Fibroblast of skin of back (primary cell): ENCODE results near the gene EEFSEC.

Source experiments
- DNase-seq: peaks from one replicate; pipeline ENCODE4 v3.0.0-alpha.2; 2013

Gene EEFSEC

DNA sequence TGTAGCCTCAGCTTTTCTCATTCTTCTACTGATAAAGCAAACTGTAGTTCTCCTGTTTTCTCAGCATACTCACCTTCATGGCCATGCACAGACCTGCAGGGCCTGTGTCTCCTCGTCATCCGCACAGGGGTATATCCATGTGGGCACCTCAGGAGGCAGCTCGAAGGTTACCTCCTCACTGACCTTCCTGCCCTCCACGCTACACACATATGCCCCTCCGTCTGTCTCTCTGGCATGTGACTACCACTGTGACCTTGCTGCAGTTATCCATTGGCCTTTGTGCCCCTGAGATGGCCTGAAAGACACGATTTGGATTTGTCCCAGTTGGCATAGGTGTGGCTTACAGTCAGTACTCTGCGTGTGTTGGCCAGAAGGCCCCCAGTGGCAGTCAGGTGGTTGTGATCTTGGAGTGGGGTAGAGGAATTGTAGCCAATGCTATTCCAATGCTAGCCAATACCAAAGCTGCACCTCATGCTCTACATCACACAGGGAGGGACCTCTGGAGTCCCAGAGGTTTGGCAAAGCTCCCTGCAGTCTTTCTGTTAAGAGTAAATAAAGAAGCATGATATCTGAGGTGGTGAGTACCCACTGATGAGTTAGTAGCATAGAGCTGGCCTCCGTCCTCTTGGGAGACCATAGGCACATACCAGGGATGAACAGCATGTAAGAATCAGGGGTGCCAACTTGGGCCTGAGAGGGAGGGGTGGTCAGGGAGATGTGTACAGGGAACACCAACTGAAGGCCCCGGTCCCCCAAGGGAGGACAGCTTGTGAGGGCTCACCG, 143.4 kb downstream of the EEFSEC start:
- DNase-seq = no peak

DNA sequence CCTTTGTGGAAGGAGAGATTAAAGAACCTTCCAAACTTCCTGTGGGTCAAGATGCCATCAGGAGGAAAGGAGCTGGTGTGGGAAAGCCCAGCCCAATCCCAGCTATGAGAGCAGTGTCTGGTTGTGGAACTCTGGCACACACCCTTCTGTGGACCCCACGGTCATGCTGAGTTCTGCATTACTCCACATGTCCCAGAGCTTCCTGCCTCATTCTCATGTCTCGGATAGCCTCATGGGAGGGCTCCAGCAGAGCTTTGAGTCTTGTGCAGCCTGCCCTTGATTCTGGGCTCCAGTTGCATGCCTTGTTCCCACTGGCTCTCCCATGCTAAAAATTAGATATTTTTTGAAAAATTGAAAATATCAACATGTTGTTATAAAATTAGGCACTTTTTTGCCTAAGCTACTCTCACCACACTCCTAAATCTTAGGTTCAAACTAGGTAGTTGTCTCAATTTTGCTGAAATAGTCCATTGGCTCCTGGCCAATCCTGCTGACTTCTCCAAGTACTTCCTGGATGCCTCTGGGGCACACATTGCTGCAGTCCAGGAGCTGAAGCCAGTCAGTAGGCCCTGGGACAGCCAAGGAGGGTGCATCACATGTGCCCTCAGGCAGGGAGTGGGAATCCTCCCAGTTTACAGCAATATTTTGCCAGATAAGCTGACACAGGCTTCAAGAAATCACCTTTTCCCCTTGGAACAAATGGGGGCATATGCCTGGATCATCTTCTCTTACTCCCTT, 144.3 kb downstream of the EEFSEC start:
- peak; percentile 40 for DNase-seq

DNA sequence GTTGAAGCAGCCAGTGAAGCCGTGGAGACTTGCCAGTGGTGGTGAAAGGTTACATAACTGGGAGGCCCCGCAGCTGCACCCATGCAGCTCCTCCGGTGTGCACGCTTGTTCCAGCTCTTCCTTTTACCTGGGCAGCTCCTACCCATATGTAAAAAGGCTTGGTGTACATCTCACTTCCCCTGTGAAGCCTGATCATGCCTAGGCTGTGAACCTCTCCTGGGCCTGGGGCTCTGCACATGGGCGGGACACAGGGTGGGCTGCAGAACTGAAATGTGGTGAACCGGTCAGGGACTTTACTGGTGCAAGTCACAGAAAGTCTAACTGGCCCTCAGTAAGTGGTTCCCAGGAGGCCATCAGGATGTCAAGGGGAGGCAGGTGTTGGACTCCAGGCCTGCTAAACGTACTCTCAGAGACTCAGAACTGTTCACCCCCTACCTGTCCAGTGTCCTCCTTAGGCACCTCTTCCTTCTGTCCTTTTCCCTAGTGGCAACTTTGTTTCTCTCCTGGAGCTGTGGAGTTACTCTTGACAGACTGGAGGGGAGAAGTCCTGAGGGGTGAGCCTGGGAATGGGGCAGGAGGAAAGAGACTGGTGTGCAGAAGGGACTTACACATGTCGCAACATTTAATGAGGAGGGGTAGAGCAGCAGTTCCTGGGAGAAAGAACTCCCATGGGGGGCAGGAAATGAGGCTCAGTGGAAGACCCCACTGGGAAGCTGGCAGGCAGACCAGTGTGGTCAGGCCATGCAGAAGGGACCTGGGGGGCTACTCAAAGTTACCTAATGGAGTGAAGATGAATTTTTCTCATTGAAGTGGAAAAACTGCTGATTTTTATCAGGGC, 148.1 kb downstream of the EEFSEC start:
- no peak for DNase-seq

DNA sequence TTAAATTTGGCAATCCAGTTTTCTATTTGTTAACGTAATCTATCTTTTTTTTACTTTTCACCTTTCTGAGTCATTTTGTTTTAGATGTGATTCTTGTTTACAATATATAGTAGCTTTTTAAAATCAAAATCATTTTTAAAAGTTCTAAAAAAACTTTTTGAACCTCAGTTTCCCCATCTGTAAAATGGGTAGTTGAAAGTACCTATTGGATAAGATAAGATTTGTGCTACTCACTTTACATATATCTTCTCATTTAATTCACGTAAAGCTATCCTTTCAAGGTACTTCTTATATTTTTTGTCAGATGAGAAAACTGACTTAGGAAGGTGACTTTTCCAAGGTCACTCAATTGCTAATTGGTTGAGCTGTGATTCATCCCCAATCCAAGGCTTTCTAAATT, 153.2 kb downstream of the EEFSEC start:
- no peak for DNase-seq

DNA sequence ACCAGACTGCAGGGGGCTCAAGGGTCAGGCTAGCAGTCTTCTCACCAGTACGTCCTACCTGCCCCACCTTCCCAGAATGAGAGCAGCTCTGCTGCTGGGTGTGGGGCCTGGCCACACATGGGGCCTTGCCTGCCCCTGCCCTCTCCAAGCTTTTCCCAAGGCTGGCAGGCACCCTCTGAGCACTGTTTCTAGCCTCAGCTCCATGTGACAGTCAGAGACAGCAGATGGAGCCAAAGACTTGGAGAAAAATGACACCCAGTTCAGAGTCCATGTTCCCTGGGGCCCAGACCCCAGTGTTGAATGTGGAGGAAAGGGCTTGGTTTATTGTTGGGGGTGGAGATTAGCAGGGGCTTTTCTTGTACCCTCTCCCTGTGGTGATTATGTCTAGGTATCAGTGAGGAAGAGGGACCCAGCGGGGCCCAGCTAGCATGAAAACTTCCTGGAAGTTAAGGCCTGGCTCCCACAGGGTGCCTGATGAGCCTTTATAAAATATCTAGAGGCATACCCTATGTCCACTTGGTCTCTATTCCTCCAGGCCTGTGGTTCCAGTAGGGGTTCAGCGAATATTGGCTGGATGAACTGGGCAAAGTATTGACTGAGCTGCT, 153.8 kb downstream of the EEFSEC start:
- no peak for DNase-seq

DNA sequence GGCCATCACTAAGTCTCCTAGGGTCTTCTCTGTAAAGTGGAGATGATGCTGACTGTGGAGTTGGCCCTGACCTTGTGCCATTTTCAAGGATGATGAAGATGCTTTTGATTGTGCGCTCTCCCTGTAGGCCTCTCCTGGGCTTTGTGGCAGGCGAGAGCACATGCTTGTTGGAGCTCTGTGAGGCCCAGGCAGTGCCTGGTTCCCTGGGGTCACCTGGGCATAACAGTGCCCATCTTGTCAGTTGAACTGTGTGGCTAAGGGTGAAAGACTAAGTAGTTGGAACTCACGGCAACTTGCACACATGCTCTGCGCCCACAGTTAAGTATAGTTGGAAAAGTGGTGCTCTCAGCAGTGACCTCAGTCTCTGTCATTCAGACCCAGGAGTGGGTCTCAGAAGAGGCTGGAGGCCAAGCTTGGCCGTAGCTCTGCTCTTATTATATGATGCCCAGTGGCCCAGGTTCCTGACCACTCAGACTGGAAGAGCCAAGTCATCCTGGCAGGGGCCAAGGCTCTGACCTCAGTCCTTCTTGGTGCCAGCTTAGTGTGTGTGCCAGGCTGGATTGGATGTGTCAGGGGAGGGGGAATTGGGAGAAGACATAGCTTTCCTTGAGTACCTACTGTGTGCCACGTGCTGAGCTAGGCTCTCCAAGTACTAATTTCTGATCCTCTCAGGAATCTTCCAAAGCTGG, 154.6 kb downstream of the EEFSEC start:
- DNase-seq = no peak

DNA sequence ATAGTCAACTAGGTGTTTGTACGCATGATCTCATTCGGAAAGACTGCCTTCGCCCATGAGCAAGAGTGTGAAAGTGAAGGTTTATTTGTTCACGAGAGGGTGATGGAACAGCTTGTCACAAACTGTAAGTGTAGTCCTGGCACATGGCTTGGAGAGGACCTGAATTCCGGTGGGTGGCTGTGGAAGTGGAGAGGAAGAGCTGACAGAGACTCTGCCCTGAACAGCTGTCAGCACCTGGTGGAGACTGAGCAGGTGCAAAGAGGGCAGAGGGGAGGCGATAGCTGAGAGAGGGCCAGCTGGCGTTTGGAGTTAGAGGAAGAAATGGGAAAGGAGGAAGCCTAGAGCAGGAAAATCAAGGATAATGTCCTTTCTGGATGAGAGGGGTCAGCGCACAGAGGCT, 155.7 kb downstream of the EEFSEC start:
- DNase-seq = no peak

DNA sequence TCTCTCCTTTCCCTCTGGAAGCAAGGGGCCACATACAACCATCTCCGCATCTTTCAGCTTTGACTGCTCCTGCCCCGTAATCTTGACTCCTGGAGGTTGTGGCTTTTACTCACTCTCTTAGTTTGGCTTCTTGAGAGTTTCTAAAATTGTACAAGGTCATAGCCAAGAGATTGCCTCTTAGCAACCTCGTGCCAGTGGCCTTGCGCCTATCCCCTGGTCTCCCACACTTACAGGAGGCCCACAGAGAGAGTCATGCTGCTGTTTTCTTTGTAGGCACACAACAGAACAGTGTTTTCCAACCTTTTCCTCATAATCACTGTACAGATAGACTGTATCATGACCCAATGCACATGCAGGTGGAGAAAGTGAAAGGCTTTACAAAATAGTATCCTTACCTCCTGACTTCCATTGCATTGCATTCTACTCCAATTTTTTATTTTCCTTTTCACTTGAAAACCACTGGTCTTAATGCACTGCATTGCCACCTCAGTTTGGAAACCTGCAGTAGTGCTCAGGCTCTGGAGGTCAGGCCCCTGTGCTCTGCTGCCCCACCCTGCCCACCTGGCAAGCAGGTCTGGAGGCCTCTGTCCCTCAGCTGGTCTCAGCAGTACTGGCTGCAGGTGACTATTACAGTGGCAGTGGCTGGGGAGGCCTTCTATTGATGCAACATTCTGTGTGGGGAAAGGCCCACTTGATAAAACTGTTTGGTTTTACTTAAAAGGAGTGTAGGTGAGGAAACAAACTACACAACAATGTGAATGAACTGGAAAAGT, 157.2 kb downstream of the EEFSEC start:
- DNase-seq = no peak

DNA sequence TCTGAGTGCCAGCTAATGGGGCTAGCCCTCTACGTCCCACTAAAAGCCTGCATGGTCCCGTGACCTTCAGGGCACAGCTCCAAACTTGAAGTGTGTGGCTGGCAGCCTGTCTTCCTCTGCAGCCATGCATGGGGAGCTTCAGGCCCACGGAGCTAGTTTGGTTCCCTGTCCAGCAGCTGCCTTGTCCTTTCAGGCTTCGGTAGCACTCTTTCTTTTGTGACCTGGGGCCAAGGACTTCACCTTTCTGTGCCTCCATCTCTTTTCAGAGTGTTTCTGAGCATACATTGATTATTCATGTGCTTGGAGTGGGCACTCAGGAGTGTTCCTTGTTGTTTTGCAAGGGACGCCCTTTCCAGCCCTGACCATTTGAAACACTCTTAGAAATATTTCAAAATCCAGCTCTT, 158.2 kb downstream of the EEFSEC start:
- no peak for DNase-seq

DNA sequence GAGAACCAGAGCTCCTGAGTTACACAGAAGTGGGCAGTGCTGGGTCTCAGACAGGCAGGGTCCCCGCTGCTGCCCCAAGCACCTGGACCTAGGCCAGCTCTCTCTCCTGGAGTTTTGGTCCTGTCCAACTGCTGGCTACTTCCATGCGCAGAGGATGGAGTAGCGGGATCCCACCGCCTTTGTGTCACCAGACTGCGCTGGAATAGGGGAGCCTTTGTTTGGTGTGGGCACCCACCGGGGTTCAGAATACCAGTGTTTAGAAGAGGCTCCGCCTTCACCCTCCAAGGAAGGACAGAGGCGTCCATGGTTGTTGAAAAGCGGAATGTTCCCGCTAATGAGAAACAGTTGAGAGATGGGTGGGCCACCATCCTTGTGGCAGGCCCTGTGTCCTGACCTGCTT, 159.0 kb downstream of the EEFSEC start:
- no peak for DNase-seq

DNA sequence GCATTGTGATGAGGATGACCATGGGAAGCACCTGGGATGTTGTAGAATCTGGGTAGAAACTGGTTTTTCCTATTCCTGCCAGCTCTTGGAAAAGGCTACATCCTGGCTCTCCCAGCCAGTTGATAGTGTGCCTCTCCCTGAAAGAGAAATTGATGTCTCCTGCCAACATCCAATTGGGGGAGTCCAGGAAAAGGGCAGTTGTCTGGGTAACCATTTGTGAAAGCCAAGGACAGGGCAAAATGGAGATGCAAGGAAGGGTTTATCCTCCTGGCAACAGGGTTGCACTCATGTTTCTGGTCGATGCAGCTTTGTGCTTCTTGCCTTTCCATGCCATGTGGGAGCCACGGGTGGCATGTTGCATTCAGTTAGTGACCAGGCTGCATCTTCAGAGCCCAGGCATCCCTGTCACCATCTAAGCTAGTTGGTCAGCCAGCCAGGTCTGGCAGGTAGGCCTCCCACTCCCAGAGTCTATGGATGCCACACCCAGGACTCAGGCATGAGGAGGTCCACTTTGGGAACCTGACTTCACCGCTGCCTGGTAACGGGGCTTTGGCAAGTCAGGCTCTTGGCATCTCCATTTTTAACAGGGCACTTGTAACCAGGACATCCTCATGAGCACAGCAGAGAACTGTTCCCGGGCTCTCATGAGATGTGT, 159.9 kb downstream of the EEFSEC start:
- DNase-seq = no peak

DNA sequence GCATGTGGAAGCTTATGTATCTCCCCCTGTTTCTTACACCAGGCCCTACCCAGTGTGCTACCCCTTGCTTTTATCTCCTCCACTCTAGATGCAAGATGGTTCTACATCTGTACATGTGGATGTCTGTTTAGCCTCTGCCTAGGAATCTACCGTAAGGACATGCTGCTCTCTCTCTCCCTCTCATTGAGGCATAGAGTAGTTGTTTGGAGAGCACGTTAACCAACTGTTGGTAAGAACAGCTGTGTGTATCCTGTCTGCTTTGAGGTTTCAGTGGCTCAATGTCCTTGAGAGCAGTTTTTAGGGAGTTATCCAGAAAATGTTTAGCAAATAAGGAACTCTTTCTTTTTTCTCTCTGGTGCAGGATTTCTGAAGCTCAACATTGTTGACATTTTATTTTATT, 160.7 kb downstream of the EEFSEC start:
- no peak for DNase-seq

DNA sequence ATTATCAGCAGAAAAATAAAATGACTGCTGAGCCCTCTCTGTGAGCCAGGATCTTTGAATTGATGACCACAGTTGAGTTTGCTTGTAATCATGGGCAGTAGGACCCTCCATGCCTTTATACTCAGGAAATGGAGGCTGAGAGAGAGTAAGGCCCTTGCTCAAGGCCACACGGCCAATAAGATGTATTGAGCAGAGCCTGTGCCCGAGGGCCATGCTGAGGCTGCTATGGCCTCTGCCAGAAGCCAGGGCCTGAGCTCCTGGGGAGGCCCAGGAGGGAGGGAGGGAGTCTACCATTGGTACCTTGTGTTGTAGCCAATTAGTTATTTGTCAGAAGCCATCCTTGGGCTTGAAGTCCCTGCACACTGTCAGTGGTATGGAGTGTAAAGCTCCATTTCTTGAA, 162.0 kb downstream of the EEFSEC start:
- DNase-seq = no peak

DNA sequence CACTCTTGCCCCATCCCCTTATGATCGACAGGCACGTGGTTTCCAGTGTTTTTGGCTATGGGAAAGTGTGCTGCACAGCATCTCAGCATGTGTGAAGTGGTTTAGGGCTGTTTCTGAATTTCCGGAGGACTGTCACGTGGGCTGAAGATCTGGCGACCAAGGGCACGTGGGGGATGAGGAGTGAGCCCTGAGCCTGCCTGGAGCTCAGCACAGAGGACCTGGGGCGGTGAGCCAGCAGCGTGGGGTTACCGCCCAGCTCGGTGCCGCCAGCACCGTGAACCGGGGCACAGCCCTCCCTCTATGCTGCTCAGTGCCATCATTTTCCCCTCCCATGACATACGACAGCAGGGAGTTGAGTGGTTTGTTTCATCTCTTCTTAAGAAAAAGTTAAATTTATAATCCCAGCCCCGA, 163.2 kb downstream of the EEFSEC start:
- DNase-seq = peak; percentile 18

DNA sequence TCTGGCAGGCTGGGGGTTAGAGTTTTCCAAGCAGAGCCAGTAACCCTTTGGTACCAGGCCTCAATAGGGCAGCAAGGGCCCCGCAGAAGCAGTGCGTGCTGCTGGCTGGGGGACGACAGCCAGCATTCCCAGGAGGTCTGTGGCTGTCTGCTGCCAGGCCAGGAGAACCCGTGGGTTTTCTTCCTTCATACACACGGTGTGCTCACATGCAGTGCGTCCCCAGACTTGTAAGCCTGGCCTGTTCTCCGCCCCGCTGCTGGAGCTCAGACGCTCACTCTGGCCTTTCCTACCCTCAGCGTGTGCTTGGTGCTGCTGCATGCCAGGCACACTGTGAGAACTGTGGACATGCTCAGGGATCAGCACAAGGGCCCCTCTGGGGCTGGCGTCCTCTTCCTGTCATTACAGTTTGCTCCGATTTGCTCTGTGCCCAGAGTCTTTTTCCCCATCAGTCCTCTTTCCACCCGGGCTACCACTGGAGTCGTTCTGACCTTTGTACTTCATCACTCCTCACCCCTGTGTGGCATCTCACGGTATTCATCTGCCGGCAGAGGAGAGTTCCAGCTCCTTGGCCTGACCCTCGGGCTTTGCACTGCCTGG, 163.9 kb downstream of the EEFSEC start:
- DNase-seq = no peak

DNA sequence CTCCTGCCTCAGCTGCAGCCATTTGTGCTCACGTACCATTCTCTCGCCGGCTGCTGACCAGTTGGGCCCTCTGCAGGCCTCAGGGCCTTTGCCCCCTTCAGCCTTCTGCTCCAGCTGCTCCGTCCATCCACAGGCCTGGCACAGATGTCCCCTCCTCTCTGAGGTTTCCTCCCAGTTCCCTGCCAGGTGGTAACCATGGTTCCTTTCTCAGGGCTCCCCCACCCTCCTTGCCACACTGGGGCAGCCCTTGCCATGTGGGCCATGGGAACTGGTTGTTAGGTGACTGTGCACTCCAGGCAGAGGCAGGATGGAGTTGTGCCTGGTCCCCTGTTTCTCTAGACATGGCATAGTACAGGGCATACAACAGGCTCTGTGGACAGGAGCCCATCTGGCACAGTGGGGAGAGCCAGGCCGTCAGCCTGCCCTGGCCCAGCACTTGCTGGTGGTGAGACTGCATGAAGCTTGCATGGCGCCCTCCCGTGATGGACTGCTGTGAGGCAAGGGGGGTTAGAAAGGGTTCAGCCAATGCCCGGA, 164.5 kb downstream of the EEFSEC start:
- no peak for DNase-seq

DNA sequence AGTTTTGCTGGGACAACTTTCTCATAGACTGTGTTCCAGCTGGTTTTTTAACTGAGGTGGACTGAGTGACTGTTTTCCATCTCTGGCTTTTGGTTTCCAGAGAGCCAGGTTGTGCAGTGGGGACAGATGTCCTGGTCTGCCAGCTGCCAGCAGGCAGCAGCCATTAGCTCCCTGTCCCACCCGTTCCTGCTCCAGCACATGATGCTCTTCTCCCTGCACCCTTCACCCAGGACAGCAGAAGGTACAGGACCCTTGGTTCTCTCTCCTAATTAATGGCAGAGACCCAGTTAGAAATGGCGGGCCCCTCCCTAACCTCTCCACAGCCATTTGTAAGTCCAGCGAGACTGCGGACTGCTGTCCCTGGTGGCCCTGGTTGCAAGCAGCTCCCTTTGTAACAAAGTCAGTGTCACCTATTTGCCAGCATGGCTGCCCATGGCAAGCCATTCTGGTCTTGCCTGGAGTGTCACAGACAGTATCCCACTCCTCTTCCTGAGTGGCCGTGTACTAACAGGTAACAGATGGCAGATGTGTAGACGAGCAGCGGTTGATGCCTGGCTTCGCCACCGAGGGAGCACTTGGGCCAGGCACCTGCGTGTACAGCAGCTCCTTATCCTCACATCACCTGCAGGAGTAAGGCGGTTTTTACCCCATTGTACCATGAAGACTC, 165.1 kb downstream of the EEFSEC start:
- no peak for DNase-seq

DNA sequence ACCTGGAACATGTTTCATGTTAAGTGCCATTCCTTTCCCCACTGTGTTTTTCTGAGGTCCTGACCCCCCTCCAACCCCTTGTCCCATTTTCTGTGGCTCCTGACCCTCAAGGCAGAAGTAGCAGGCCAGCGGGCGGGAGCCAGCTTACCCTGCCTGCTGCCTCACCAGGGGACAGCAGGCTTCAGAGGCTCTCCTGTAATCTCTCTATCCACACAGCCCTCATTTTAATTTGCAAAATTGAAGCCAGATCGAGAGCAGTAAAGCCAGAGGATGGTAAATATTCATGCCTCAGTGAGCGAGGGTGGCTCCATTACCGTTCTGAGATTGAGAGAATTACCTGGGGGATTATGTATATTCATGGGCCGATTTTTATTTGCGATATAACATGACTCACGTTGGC, 165.8 kb downstream of the EEFSEC start:
- DNase-seq = no peak

DNA sequence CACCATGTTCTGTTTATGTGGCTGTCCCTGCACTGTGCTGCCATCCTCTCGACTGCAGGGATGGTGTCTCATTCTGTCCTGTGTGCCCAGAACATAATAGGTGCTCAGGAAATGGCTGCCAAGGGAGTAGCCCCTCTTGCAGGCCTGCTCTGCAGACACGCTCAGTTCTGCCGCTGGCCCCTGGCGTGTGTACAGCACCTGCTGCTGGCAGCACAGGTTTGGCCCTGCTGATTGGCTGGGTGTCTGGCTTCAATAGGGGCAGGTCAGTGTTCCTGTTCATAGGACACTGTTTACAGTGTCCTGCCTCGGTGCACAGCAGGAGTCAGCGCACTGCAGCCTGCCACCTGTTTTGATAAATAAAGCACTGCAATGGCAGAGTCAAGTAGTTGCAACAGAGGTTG, 166.5 kb downstream of the EEFSEC start:
- no peak for DNase-seq
